GM23338 (cell line): Measurements from ENCODE around the gene GFAP. TPM values are rescaled to one million over a fixed set of nuclear protein-coding genes. Genes with fewer than 3 reads are reported as not detected.
A peak's percentile ranks its signal among the peaks of the same experiment; 100 is the strongest.

Experiments used
- ATAC-seq: fragments of 200-7000 bp; cut with Tn5 transposase; 3 replicates; pipeline ENCODE4 v1.9.1; 2020
- DNase-seq: peaks from one replicate; pipeline ENCODE4 v3.0.0-alpha.2; 2015; ENCODE audit warnings: low spot score
- H2AFZ ChIP-seq: fragments of 200-600 bp; sonication (generic); 2 replicates; pipeline ENCODE4 v1.8.0; 2016; ENCODE audit warnings: antibody characterized with exemption, mild to moderate bottlenecking, moderate library complexity
- H3F3A ChIP-seq: fragments of 200-600 bp; sonication (generic); replicated peaks from 2 replicates; pipeline ENCODE4 v1.8.0; 2017; ENCODE audit warnings: antibody characterized with exemption, mixed run types, low read depth
- H3K27ac ChIP-seq: fragments of 200-600 bp; sonication (generic); 2 replicates; pipeline ENCODE4 v1.6.1; 2016; ENCODE audit warnings: low read depth
- H3K27me3 ChIP-seq: fragments of 200-600 bp; sonication (generic); 2 replicates; pipeline ENCODE4 v1.8.0; 2016; ENCODE audit warnings: mild to moderate bottlenecking, mixed run types, moderate library complexity; ENCODE audit not compliant: insufficient read depth
- H3K36me3 ChIP-seq: fragments of 200-600 bp; sonication (generic); 2 replicates; pipeline ENCODE4 v1.8.0; 2016; ENCODE audit warnings: mild to moderate bottlenecking; ENCODE audit not compliant: insufficient read depth
- H3K4me1 ChIP-seq: fragments of 200-600 bp; sonication (generic); 2 replicates; pipeline ENCODE4 v1.8.0; 2016; ENCODE audit warnings: mild to moderate bottlenecking, moderate library complexity; ENCODE audit not compliant: insufficient read depth
- H3K4me2 ChIP-seq: fragments of 200-600 bp; sonication (generic); 2 replicates; pipeline ENCODE4 v1.7.1; 2017; ENCODE audit warnings: mixed run types
- H3K4me3 ChIP-seq: fragments of 200-600 bp; sonication (generic); 2 replicates; pipeline ENCODE4 v1.6.1; 2016; ENCODE audit warnings: mixed run types
- H3K79me2 ChIP-seq: fragments of 200-600 bp; sonication (generic); replicated peaks from 2 replicates; pipeline ENCODE4 v1.8.0; 2017; ENCODE audit warnings: mild to moderate bottlenecking; ENCODE audit not compliant: insufficient read depth
- H3K9me2 ChIP-seq: fragments of 200-600 bp; sonication (generic); 2 replicates; pipeline ENCODE4 v1.8.0; 2017; ENCODE audit not compliant: insufficient read depth
- H4K20me1 ChIP-seq: fragments of 200-600 bp; sonication (generic); replicated peaks from 2 replicates; pipeline ENCODE4 v1.8.0; 2017; ENCODE audit warnings: mild to moderate bottlenecking; ENCODE audit not compliant: insufficient read depth
- H3K27ac Mint-ChIP-seq: 2 replicates; pipeline ENCODE4 v1.8.0; 2020; ENCODE audit warnings: inconsistent platforms, mild to moderate bottlenecking, moderate library complexity, mixed read lengths
- H3K27me3 Mint-ChIP-seq: 3 replicates; pipeline ENCODE4 v1.8.0; 2022; ENCODE audit warnings: low read depth, mild to moderate bottlenecking, moderate library complexity, mixed read lengths, inconsistent platforms; ENCODE audit not compliant: insufficient read depth, poor library complexity
- H3K36me3 Mint-ChIP-seq: 3 replicates; pipeline ENCODE4 v1.8.0; 2021; ENCODE audit warnings: low read depth, mild to moderate bottlenecking, inconsistent platforms, moderate library complexity, mixed read lengths
- H3K4me1 Mint-ChIP-seq: 3 replicates; pipeline ENCODE4 v1.8.0; 2020; ENCODE audit warnings: mild to moderate bottlenecking, inconsistent platforms, mixed read lengths
- H3K4me3 Mint-ChIP-seq: 3 replicates; pipeline ENCODE4 v1.8.0; 2021; ENCODE audit warnings: moderate library complexity, mild to moderate bottlenecking, inconsistent platforms, mixed read lengths
- H3K9me3 Mint-ChIP-seq: 3 replicates; pipeline ENCODE4 v1.8.0; 2020; ENCODE audit warnings: moderate library complexity, mild to moderate bottlenecking, inconsistent platforms, mixed read lengths
- CREB1 ChIP-seq: fragments of 250-450 bp; sonication (Bioruptor Pico); IDR thresholded peaks from 2 replicates; pipeline ENCODE4 v1.5.0; 2020; ENCODE audit warnings: low read depth, mild to moderate bottlenecking, moderate library complexity
- CTCF ChIP-seq, 2 experiments: fragments of 200-600 bp in 1 of 2; sonication (generic) in 1 of 2; conservative IDR thresholded peaks; 2 replicates each; pipeline versions ENCODE4 v1.5.1 to v1.6.1; 2016 to 2017; ENCODE audit warnings: antibody characterized with exemption in 2 of 2, low read depth in 2 of 2, mild to moderate bottlenecking in 2 of 2, moderate library complexity in 1 of 2
- EZH2 ChIP-seq: fragments of 200-600 bp; sonication (generic); IDR thresholded peaks from one replicate; pipeline ENCODE4 v1.8.0; 2017; ENCODE audit warnings: antibody characterized with exemption, mild to moderate bottlenecking, low read depth; ENCODE audit not compliant: unreplicated experiment
- EZH2phosphoT487 ChIP-seq: fragments of 200-600 bp; sonication (generic); IDR thresholded peaks from one replicate; pipeline ENCODE4 v1.8.1; 2018; ENCODE audit warnings: antibody characterized with exemption; ENCODE audit not compliant: unreplicated experiment
- JUNB ChIP-seq: IDR thresholded peaks from one replicate; pipeline ENCODE4 v1.6.1; 2016; ENCODE audit warnings: antibody characterized with exemption; ENCODE audit not compliant: unreplicated experiment
- NANOG ChIP-seq: IDR thresholded peaks from 2 replicates; pipeline ENCODE4 v1.6.1; 2016; ENCODE audit warnings: antibody characterized with exemption, borderline replicate concordance
- POLR2AphosphoS5 ChIP-seq: IDR thresholded peaks from 2 replicates; pipeline ENCODE4 v1.6.1; 2016; ENCODE audit warnings: antibody characterized with exemption, low read depth
- STAT1 ChIP-seq: IDR thresholded peaks from one replicate; pipeline ENCODE4 v1.6.1; 2016; ENCODE audit warnings: antibody characterized with exemption; ENCODE audit not compliant: unreplicated experiment
- ZNF114 ChIP-seq: fragments of 250-450 bp; sonication (Bioruptor Pico); IDR thresholded peaks from 2 replicates; pipeline ENCODE4 v1.5.0; 2020; ENCODE audit warnings: mild to moderate bottlenecking, moderate library complexity
- ZNF331 ChIP-seq: fragments of 250-450 bp; sonication (Bioruptor Pico); IDR thresholded peaks from 2 replicates; pipeline ENCODE4 v1.5.0; 2020; ENCODE audit warnings: low read depth, mild to moderate bottlenecking, moderate library complexity
- ZNF462 ChIP-seq: fragments of 250-450 bp; sonication (Bioruptor Pico); IDR thresholded peaks from 2 replicates; pipeline ENCODE4 v1.5.0; 2020; ENCODE audit warnings: mild to moderate bottlenecking, moderate library complexity
- polyA plus RNA-seq: library from polyadenylated mRNA; unstranded; fragments of >200 nt; fragmentation: Nextera tagmentation; extraction: Ambion mirVana; gene quantifications from 2 replicates; pipeline ENCODE4 v1.2.1, GENCODE V29; 2016
- total RNA-seq: library from RNA; depleted of rRNA; stranded (reverse); fragments of >200 nt; shearing (Covaris generic); gene quantifications from 2 replicates; pipeline ENCODE4 v1.2.3, GENCODE V29; 2014
- TF ChIP-seq, protein P1 (sequence below): IDR thresholded peaks from 2 replicates; pipeline ENCODE4 v1.6.1; 2016; ENCODE audit warnings: antibody characterized with exemption
- TF ChIP-seq, protein P2 (sequence below): IDR thresholded peaks from one replicate; pipeline ENCODE4 v1.6.1; 2018; ENCODE audit warnings: antibody characterized with exemption; ENCODE audit not compliant: unreplicated experiment

The GFAP gene
- total and polyA plus RNA-seq, 2 experiments from 2014 or later = 0.15 to 5.1 TPM

- peaks cover 10% of the 10 kb centered on the region; the same call in 1 of the 2 replicates for H3F3A ChIP-seq
- Mint-ChIP-seq H3K36me3 (no peaks in the 10 kb centered on the region; the same call in 2 of the 3 replicates), H3K27ac (no peak overlapping the region), H3K4me3 (peak overlapping the region; percentile 51; the same call in 2 of the 3 replicates), H3K9me3 (no peaks in the 10 kb centered on the region), H3K4me1 (peaks cover 7% of the 10 kb centered on the region), H3K27me3 (peaks cover 17% of the 10 kb centered on the region)
- no peak overlapping the region for H3K27ac ChIP-seq
- no peaks in the 10 kb centered on the region for H3K9me2 ChIP-seq
- H4K20me1 ChIP-seq = no peaks in the 10 kb centered on the region
- no peak overlapping the region for H3K4me2 ChIP-seq
- no peaks in the 10 kb centered on the region; the same call in none of the 2 replicates for H3K4me1 ChIP-seq
- no peak overlapping the region for H2AFZ ChIP-seq
- DNase-seq (no peak), ATAC-seq (no peak)
- TF ChIP-seq ZNF331 (CRISPR knock-in tag) = no peak
- no peak for TF ChIP-seq STAT1
- TF ChIP-seq NANOG = no peak
- TF ChIP-seq POLR2AphosphoS5 = no peak
- no peak for TF ChIP-seq EZH2phosphoT487
- TF ChIP-seq CTCF (conservative IDR thresholded peaks at IDR 0.05; ENCODE audit: low read depth in 2 of 2) = no peak
- TF ChIP-seq CREB1 (CRISPR knock-in tag) = no peak
- no peak for TF ChIP-seq EZH2
- TF ChIP-seq ZNF114 (CRISPR knock-in tag) = no peak
- no peak for TF ChIP-seq JUNB
- no peak for TF ChIP-seq ZNF462 (CRISPR knock-in tag)
- TF ChIP-seq, protein P1, sequence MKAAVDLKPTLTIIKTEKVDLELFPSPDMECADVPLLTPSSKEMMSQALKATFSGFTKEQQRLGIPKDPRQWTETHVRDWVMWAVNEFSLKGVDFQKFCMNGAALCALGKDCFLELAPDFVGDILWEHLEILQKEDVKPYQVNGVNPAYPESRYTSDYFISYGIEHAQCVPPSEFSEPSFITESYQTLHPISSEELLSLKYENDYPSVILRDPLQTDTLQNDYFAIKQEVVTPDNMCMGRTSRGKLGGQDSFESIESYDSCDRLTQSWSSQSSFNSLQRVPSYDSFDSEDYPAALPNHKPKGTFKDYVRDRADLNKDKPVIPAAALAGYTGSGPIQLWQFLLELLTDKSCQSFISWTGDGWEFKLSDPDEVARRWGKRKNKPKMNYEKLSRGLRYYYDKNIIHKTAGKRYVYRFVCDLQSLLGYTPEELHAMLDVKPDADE = no peak
- TF ChIP-seq, protein P2, sequence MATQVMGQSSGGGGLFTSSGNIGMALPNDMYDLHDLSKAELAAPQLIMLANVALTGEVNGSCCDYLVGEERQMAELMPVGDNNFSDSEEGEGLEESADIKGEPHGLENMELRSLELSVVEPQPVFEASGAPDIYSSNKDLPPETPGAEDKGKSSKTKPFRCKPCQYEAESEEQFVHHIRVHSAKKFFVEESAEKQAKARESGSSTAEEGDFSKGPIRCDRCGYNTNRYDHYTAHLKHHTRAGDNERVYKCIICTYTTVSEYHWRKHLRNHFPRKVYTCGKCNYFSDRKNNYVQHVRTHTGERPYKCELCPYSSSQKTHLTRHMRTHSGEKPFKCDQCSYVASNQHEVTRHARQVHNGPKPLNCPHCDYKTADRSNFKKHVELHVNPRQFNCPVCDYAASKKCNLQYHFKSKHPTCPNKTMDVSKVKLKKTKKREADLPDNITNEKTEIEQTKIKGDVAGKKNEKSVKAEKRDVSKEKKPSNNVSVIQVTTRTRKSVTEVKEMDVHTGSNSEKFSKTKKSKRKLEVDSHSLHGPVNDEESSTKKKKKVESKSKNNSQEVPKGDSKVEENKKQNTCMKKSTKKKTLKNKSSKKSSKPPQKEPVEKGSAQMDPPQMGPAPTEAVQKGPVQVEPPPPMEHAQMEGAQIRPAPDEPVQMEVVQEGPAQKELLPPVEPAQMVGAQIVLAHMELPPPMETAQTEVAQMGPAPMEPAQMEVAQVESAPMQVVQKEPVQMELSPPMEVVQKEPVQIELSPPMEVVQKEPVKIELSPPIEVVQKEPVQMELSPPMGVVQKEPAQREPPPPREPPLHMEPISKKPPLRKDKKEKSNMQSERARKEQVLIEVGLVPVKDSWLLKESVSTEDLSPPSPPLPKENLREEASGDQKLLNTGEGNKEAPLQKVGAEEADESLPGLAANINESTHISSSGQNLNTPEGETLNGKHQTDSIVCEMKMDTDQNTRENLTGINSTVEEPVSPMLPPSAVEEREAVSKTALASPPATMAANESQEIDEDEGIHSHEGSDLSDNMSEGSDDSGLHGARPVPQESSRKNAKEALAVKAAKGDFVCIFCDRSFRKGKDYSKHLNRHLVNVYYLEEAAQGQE = no peak
- H3K36me3 ChIP-seq = no peaks in the 10 kb centered on the region
- no peak overlapping the region for H3K4me3 ChIP-seq
- H3K27me3 ChIP-seq = peaks cover 17% of the 10 kb centered on the region
- no peaks in the 10 kb centered on the region for H3K79me2 ChIP-seq
Measured at GRCh38 chr17:44912763-44913544, 2.3 kb downstream of the GFAP start.
